IMR-90 (cell line): ENCODE measurements around the gene ANKRD44.

Experiments
- CTCF ChIP-seq: conservative IDR thresholded peaks from 2 replicates; pipeline ENCODE4 v1.5.1; 2012; ENCODE audit warnings: mild to moderate bottlenecking, low read depth, low read length, improper control_type of control experiment
- MAFK ChIP-seq: IDR thresholded peaks from 2 replicates; pipeline ENCODE4 v1.6.1; 2012; ENCODE audit warnings: low read depth, low read length, improper control_type of control experiment
- POLR2A ChIP-seq: IDR thresholded peaks from 2 replicates; pipeline ENCODE4 v1.6.1; 2012; ENCODE audit warnings: mild to moderate bottlenecking, low read depth, low read length
- USF2 ChIP-seq: fragments of 150-350 bp; IDR thresholded peaks from 2 replicates; pipeline ENCODE4 v1.6.1; 2017; ENCODE audit warnings: mild to moderate bottlenecking, antibody characterized with exemption, low read length, low read depth

GRCh38 chr2:197219636-197220035, 90.9 kb downstream of the ANKRD44 start:
- TF ChIP-seq CTCF: no peak
- TF ChIP-seq USF2: no peak
- no peak for TF ChIP-seq POLR2A
- TF ChIP-seq MAFK: no peak
